IPS-20b (cell line): ENCODE data around the gene SYDE1.
A peak's percentile ranks its signal among the peaks of the same experiment; 100 is the strongest.
"Not testable (repeated sequence)": the region's sequence is repeated elsewhere in the genome, so short reads cannot be mapped to it uniquely, and the experiment has no call there.

Experiments
- H3K27ac ChIP-seq: one replicate; pipeline ENCODE4 v1.5.1; 2013; ENCODE audit warnings: low read length
- H3K27me3 ChIP-seq: 2 replicates; pipeline ENCODE4 v1.6.1; 2013; ENCODE audit warnings: mild to moderate bottlenecking, low read length, inconsistent platforms; ENCODE audit not compliant: insufficient read depth
- H3K36me3 ChIP-seq: 2 replicates; pipeline ENCODE4 v1.6.1; 2013; ENCODE audit warnings: low read depth, mild to moderate bottlenecking, inconsistent platforms, low read length, moderate library complexity; ENCODE audit not compliant: insufficient read depth
- H3K4me1 ChIP-seq: 2 replicates; pipeline ENCODE4 v1.6.1; 2013; ENCODE audit warnings: mild to moderate bottlenecking, control low read depth, inconsistent platforms, low read length, moderate library complexity; ENCODE audit not compliant: insufficient read depth
- H3K4me3 ChIP-seq: 2 replicates; pipeline ENCODE4 v1.5.1; 2013; ENCODE audit warnings: mild to moderate bottlenecking, low read length, inconsistent platforms
- H3K9ac ChIP-seq: 2 replicates; pipeline ENCODE4 v1.6.1; 2013; ENCODE audit warnings: low read depth, mild to moderate bottlenecking, inconsistent platforms, low read length, moderate library complexity
- H3K9me3 ChIP-seq: 2 replicates; pipeline ENCODE4 v1.6.1; 2013; ENCODE audit warnings: mild to moderate bottlenecking, low read depth, low read length, inconsistent platforms; ENCODE audit not compliant: insufficient read depth

SYDE1 gene, protein sequence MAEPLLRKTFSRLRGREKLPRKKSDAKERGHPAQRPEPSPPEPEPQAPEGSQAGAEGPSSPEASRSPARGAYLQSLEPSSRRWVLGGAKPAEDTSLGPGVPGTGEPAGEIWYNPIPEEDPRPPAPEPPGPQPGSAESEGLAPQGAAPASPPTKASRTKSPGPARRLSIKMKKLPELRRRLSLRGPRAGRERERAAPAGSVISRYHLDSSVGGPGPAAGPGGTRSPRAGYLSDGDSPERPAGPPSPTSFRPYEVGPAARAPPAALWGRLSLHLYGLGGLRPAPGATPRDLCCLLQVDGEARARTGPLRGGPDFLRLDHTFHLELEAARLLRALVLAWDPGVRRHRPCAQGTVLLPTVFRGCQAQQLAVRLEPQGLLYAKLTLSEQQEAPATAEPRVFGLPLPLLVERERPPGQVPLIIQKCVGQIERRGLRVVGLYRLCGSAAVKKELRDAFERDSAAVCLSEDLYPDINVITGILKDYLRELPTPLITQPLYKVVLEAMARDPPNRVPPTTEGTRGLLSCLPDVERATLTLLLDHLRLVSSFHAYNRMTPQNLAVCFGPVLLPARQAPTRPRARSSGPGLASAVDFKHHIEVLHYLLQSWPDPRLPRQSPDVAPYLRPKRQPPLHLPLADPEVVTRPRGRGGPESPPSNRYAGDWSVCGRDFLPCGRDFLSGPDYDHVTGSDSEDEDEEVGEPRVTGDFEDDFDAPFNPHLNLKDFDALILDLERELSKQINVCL

DNA sequence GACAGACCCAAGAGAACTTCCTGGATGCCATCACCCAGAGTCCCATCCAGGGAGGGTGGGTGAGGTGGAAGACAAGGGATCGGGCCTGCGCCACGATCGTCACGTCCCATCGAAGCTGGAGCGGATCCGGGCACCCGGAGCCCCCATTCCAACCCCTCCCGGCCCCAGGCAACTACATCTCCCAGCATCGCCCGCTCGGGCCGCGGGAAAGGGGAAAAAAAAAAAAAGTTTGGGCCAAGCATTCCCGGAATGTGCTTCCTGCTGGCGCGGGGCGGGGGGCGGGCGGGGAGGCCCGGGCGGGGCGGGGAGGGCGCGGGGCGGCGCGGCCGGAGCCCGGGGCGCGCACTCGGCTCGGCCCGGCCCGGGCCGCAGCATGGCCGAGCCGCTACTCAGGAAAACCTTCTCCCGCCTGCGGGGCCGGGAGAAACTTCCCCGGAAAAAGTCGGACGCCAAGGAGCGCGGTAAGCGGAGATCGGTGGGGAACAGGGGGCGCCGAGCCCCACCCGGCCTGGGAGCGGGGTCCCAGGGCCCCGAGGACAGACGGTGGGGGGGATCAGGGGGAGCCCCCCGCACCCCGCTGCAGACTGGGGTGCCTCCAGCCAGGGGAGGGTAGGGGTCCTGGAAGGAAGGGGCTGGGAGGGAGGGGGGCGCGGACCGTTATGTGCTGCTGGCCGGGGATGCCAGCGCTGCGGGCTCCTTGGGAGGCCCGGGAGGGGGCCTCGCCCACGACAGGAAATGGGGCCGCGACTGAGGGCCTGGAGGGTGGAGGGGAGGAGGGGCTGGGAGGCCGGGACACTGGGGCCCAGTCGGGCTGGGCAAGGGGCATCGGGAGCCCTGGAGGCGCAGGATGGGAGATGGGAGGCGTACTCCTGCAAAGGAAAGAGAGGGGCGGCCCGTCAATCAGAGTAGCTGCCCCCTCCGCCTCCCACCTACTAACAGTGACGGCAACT lies at the start of gene SYDE1:
TSS of gene SYDE1 (plus strand) at position 341 of the 950 bp plus-strand sequence. CDS start at position 374, 33 bp downstream.
- Histone ChIP-seq H3K9ac (peak within 1 kb of the TSS; percentile 89), H3K36me3 (peaks cover 31% of the 10 kb centered on the region), H3K4me1 (peaks cover 7% of the 10 kb centered on the region)

DNA sequence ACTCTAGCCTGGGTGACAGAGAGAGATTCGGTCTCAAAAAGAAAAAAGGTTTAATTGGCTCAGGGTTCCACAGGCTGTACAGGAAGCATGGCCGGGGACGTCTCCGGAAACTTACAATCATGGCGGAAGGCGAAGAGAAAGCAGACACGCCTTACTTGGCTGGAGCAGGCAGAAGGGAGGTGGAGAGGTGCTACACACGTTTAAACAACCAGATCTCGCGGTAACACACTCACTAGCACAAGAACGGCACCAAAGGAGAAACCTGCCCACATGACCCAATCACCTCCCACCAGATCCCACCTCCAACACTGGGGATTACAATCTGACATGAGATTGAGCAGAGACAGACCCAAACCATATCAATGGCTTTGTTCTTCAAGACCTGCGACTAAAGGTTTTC lies 45.2 kb upstream of the SYDE1 start:
- Histone ChIP-seq H3K9ac (no peak overlapping the region), H3K4me1 (no peaks in the 10 kb centered on the region), H3K36me3 (no peaks in the 10 kb centered on the region), H3K27ac (no peak overlapping the region), H3K9me3 (no peaks in the 10 kb centered on the region), H3K4me3 (no peak overlapping the region), H3K27me3 (no peaks in the 10 kb centered on the region; the same call in 1 of the 2 replicates)

More for the DNA sequence above, at the start of gene SYDE1:
- Histone ChIP-seq H3K27me3 (no peaks in the 10 kb centered on the region), H3K27ac (peak within 1 kb of the TSS; percentile 72), H3K9me3 (peaks cover 9% of the 10 kb centered on the region; the same call in 1 of the 2 replicates), H3K4me3 (peak within 1 kb of the TSS; percentile 88)

DNA sequence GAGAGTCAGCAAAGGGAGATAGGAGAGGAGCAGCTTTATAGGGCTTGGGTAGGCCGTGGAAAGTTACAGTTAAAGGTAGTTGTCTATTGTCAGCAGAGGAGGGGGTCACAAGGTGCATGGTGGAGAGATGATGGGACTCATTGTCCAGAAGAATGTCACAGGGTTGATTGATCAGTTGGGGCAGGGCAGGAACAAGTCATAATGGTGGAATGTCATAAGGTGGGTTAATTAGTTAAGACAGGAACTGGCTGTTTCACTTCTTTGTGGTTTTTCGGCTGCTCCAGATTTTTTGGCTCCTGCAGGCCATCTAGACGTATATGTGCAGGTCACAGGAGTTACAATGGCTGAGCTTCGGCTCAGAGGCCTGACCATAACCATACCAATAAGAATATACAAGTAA lies 36.8 kb upstream of the SYDE1 start:
- H3K27me3 ChIP-seq, H3K9ac ChIP-seq, H3K36me3 ChIP-seq, H3K9me3 ChIP-seq, H3K4me3 ChIP-seq, H3K27ac ChIP-seq, H3K4me1 ChIP-seq: not testable (repeated sequence)

DNA sequence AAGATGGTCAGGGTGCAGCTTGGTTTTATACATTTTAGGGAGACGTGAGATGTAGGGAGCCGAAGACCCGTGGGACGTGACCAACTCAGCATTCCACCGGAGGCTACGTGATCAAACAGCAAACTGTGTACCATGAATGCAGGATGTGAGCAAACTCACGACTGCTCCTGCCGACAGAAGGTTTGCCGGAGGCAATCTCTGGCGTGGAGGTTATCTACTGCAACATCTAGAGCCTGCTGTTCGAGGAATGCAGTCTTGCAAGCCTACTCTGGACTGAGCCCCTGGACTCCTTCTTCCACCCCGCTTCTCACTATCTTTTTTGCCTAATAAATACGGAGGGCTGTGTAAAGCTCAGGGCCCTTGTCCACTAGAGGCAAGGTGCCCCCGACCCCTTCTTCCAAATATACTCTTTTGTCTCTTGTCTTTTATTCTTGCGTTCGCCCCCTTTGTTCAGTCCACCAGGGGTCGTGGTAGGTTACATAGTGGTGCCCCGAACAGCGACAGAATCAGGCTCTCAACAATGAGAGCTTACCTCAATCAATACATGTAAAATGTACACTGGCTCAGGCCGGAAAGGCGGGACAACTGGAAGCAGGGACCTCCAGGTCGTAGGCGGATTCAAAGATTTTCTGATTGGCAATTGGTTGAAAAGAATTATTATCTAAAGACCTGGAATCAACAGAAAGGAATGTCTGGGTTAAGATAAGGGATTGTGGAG lies 34.1 kb upstream of the SYDE1 start:
- no peaks in the 10 kb centered on the region for H3K4me1 ChIP-seq
- H3K27me3 ChIP-seq, result no peaks in the 10 kb centered on the region
- H3K4me3 ChIP-seq, result no peak overlapping the region
- no peak overlapping the region for H3K9ac ChIP-seq
- no peaks in the 10 kb centered on the region for H3K9me3 ChIP-seq
- no peaks in the 10 kb centered on the region for H3K36me3 ChIP-seq
- H3K27ac ChIP-seq, result no peak overlapping the region

DNA sequence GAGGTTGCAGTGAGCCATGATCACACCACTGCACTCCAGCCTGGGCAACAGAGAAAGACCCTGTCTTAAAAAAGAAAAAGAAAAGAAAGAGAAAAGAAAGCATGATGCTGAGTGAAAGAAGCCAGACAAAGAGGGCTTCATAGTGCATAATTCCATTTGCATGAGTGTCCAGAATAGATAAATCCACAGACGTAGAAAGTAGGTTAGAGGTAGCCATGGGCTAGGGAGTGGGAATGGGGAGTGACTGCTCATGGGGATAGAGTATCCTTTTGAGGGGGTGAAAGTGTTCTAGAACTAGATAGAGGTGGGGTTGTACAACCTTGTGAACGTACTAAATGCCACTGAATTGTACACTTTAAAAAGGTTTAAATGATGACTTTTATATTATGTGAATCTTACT lies 32.8 kb upstream of the SYDE1 start:
- no peak overlapping the region for H3K9ac ChIP-seq
- H3K27me3 ChIP-seq, result no peaks in the 10 kb centered on the region
- H3K27ac ChIP-seq, result no peak overlapping the region
- no peaks in the 10 kb centered on the region for H3K9me3 ChIP-seq
- H3K36me3 ChIP-seq, result no peaks in the 10 kb centered on the region
- H3K4me3 ChIP-seq, result no peak overlapping the region
- no peaks in the 10 kb centered on the region for H3K4me1 ChIP-seq

DNA sequence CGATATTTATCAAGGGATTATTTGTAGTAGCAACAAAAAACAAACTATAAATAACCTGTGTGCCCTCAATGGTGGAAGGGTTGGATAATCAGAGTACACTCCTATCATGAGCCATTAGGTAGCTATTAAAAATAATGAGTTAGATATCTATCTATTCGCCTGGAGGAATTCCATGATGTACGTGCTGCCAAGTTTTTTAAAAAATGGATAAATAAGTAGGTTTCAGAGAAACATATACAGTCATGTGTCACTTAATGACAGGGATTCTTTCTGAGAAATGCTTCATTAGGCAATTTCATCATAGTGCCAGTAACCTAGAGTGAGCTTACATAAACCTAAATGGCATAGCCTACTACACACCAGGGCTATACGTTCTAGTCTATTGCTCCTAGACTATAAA lies 31.4 kb upstream of the SYDE1 start:
- Histone ChIP-seq H3K4me1 (no peaks in the 10 kb centered on the region), H3K9me3 (no peaks in the 10 kb centered on the region), H3K9ac (no peak overlapping the region), H3K27ac (no peak overlapping the region), H3K4me3 (no peak overlapping the region), H3K27me3 (no peaks in the 10 kb centered on the region), H3K36me3 (no peaks in the 10 kb centered on the region)

DNA sequence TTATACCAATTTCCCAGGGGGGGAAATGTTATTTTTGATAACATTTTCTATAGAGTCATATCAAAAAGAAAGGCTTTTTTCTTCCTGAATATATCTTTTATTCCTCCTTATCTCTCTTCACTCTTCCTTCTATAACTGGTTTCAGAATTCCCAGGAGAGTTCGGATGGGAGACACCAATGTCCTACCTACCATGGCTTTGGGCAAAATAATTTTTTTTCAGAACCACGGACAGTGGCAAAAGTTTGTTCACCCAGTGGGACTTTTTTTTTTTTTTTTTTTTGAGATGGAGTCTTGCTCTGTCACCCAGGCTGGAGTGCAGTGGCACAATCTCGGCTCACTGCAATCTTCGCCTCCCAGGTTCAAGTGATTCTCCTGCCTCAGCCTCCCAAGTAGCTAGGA lies 27.2 kb upstream of the SYDE1 start:
- not testable (repeated sequence) for H3K4me1 ChIP-seq, H3K9ac ChIP-seq, H3K9me3 ChIP-seq, H3K27me3 ChIP-seq, H3K27ac ChIP-seq, H3K36me3 ChIP-seq, H3K4me3 ChIP-seq

DNA sequence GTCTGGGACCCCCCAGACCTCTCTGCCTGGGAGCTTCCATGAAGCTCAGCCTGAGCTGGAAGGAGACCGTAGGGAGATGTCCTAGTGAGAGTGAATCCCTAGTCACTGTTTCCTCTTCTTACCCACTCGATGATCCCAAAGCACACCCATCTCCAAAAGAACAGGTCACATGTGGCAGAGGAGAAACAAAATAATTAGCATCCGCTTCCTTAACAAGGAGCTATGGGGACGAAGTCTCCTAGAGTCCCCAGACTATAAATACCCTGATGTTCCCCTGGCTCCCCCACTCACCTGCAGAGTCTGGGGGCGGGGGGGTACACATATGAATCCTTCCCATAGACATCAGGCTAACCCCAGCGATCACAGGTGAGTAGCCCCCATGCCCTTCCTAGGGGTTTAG lies 25.3 kb upstream of the SYDE1 start, which contains the start of gene OR1I1:
TSS of gene OR1I1 (plus strand) at position 301 of the 400 bp plus-strand sequence. CDS start 4,855 bp downstream, outside the sequence.
- Histone ChIP-seq H3K9me3 (no peaks in the 10 kb centered on the region), H3K9ac (no peak within 1 kb of the TSS), H3K4me1 (no peaks in the 10 kb centered on the region), H3K27me3 (peaks cover 10% of the 10 kb centered on the region; the same call in 1 of the 2 replicates), H3K36me3 (no peaks in the 10 kb centered on the region), H3K27ac (no peak within 1 kb of the TSS), H3K4me3 (no peak within 1 kb of the TSS)

DNA sequence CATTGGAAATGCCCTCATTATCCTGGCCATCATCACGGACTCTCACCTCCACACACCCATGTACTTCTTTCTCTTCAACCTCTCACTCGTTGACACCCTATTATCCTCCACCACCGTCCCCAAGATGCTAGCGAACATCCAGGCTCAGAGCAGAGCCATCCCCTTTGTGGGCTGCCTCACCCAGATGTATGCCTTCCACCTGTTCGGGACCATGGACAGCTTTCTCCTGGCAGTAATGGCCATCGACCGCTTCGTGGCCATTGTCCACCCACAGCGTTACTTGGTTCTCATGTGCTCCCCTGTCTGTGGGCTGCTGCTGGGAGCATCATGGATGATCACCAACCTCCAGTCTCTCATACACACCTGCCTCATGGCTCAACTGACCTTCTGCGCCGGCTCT lies 20.0 kb upstream of the SYDE1 start:
- Histone ChIP-seq H3K36me3 (no peaks in the 10 kb centered on the region), H3K4me3 (no peak overlapping the region), H3K27ac (no peak overlapping the region), H3K4me1 (no peaks in the 10 kb centered on the region), H3K9me3 (no peaks in the 10 kb centered on the region), H3K27me3 (peaks cover 27% of the 10 kb centered on the region), H3K9ac (no peak overlapping the region)

DNA sequence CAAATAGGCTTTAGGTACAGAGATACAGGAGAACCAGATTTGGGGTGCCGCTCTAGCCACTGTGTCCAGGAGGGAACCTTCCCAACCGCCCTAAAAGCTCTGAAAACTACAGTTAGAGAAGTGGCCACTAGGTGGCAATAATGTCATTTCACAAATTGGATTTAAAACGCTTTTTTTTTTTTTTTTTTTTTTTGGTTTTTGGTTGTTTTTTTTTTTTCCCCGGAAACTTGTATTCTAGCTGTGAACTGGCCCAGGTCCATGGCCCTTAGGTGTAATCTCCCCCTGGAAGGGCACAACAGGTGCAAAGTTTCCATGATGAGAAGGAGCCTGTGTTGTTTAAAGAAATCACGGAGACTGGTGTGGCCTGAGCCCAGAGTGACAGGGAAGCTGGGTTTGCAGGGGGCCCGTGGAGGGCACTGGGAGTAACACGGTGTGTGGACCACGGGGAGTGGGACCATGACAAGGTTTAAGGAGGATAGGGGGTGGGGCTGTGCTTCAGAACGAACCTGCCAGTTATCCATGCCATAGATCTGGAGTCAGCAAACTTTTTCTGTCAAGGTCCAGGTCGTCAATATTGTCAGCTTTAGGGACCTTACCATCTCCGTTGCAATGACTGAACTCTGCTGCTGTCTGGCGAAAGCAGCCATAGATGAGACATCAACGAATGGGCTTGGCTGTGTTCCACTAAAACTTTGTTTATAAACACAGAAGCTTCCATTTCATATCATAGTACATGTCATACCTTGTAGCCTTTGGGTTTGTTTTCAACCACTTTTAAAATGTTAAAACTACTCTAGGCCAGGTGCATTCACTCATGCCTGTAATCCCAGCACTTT lies 15.1 kb upstream of the SYDE1 start:
- H3K27ac ChIP-seq, result no peak overlapping the region
- no peak overlapping the region for H3K4me3 ChIP-seq
- H3K4me1 ChIP-seq, result no peaks in the 10 kb centered on the region
- H3K27me3 ChIP-seq, result peaks cover 14% of the 10 kb centered on the region
- no peak overlapping the region for H3K9ac ChIP-seq
- H3K36me3 ChIP-seq, result no peaks in the 10 kb centered on the region
- H3K9me3 ChIP-seq, result no peaks in the 10 kb centered on the region
